Tongue (tissue), 2 donors: Measurements from ENCODE around the gene PRDM2. TPM values are rescaled to one million over a fixed set of nuclear protein-coding genes. Genes with fewer than 3 reads are reported as not detected.
"Not testable (repeated sequence)": the region's sequence is repeated elsewhere in the genome, so short reads cannot be mapped to it uniquely, and the experiment has no call there.

ENCODE experiments used
- DNase-seq: peaks from one replicate; pipeline ENCODE4 v3.0.0-alpha.2; 2015
- total RNA-seq: library from RNA; depleted of rRNA; stranded (reverse); fragments of >200 nt; gene quantifications from one replicate; pipeline ENCODE4 v1.2.3, GENCODE V29; 2014

Gene PRDM2
- total RNA-seq = 29.5 TPM

- DNase-seq = peak; percentile 81
Observed at GRCh38 chr1:13699936-13700520, at the start of gene PRDM2. Gene PRDM2 (plus strand): TSS chr1:13700188. CDS start chr1:13715606, 15,418 bp downstream.

GRCh38 chr1:13651279-13651678 lies 48.7 kb upstream of the PRDM2 start:
- DNase-seq = no peak

- no peak for DNase-seq
Observed at GRCh38 chr1:13652238-13652637, 47.8 kb upstream of the PRDM2 start.

GRCh38 chr1:13661539-13661938 lies 38.4 kb upstream of the PRDM2 start:
- peak; percentile 4 for DNase-seq

GRCh38 chr1:13662493-13662892 lies 37.5 kb upstream of the PRDM2 start:
- DNase-seq = peak; percentile 34

- DNase-seq = no peak
Observed at GRCh38 chr1:13663969-13664368, 36.0 kb upstream of the PRDM2 start.

- DNase-seq = peak; percentile 5
Observed at GRCh38 chr1:13664451-13664850, 35.5 kb upstream of the PRDM2 start.

GRCh38 chr1:13666317-13666716 lies 33.7 kb upstream of the PRDM2 start:
- no peak for DNase-seq

- DNase-seq = no peak
Observed at GRCh38 chr1:13667691-13668090, 32.3 kb upstream of the PRDM2 start.

GRCh38 chr1:13674377-13674776 lies 25.6 kb upstream of the PRDM2 start:
- DNase-seq = no peak

GRCh38 chr1:13675151-13675651 lies 24.8 kb upstream of the PRDM2 start:
- DNase-seq = peak; percentile 24

GRCh38 chr1:13677896-13678295 lies 22.1 kb upstream of the PRDM2 start:
- DNase-seq = no peak

GRCh38 chr1:13679651-13680050 lies 20.3 kb upstream of the PRDM2 start:
- DNase-seq = no peak

GRCh38 chr1:13680609-13681008 lies 19.4 kb upstream of the PRDM2 start:
- not testable (repeated sequence) for DNase-seq

GRCh38 chr1:13681921-13682320 lies 18.1 kb upstream of the PRDM2 start:
- no peak for DNase-seq

GRCh38 chr1:13682444-13682843 lies 17.5 kb upstream of the PRDM2 start:
- DNase-seq = no peak

- no peak for DNase-seq
Observed at GRCh38 chr1:13683206-13683605, 16.8 kb upstream of the PRDM2 start.

GRCh38 chr1:13687151-13687715 lies 12.8 kb upstream of the PRDM2 start:
- no peak for DNase-seq

- not testable (repeated sequence) for DNase-seq
Observed at GRCh38 chr1:13693094-13693493, 6.9 kb upstream of the PRDM2 start.

- DNase-seq = no peak
Observed at GRCh38 chr1:13694886-13695684, 4.9 kb upstream of the PRDM2 start.

- DNase-seq = no peak
Observed at GRCh38 chr1:13697738-13698137, 2.2 kb upstream of the PRDM2 start.

- DNase-seq = no peak
Observed at GRCh38 chr1:13699510-13699909, 478 bp upstream of the PRDM2 start.

GRCh38 chr1:13700521-13701270 lies 708 bp downstream of the PRDM2 start:
- DNase-seq = peak; percentile 56
